H9 (cell line): ENCODE results near the gene TNRC18. TPM values are rescaled to one million over a fixed set of nuclear protein-coding genes. Genes with fewer than 3 reads are reported as not detected.

Experiments used
- DNase-seq: peaks from one replicate; pipeline ENCODE4 v3.0.0-alpha.2; 2017
- H2AFZ ChIP-seq: one replicate; pipeline ENCODE4 v1.6.1; 2013; ENCODE audit warnings: mild to moderate bottlenecking, low read length, control low read depth, moderate library complexity
- H2AK5ac ChIP-seq: 2 replicates; pipeline ENCODE4 v1.6.1; 2013; ENCODE audit warnings: low read length, control low read depth, mixed read lengths; ENCODE audit not compliant: insufficient read length
- H2BK120ac ChIP-seq: one replicate; pipeline ENCODE4 v1.6.1; 2013; ENCODE audit warnings: low read depth, mild to moderate bottlenecking, low read length, control low read depth, inconsistent platforms; ENCODE audit not compliant: poor library complexity, severe bottlenecking
- H2BK12ac ChIP-seq: 2 replicates; pipeline ENCODE4 v1.6.1; 2013; ENCODE audit warnings: low read length, control low read depth, mixed read lengths, low read depth; ENCODE audit not compliant: insufficient read length
- H2BK15ac ChIP-seq: 2 replicates; pipeline ENCODE4 v1.6.1; 2013; ENCODE audit warnings: low read depth, low read length, control low read depth
- H2BK20ac ChIP-seq: one replicate; pipeline ENCODE4 v1.6.1; 2013; ENCODE audit warnings: low read depth, mild to moderate bottlenecking, low read length, control low read depth, inconsistent platforms; ENCODE audit not compliant: poor library complexity, severe bottlenecking
- H2BK5ac ChIP-seq: 2 replicates; pipeline ENCODE4 v1.6.1; 2013; ENCODE audit warnings: low read length, control low read depth, mixed read lengths; ENCODE audit not compliant: insufficient read length
- H3K14ac ChIP-seq: 2 replicates; pipeline ENCODE4 v1.6.1; 2013; ENCODE audit warnings: low read length, control low read depth; ENCODE audit not compliant: insufficient read depth
- H3K18ac ChIP-seq: 2 replicates; pipeline ENCODE4 v1.6.1; 2013; ENCODE audit warnings: low read depth, mild to moderate bottlenecking, mixed read lengths, low read length, control low read depth; ENCODE audit not compliant: insufficient read length
- H3K23ac ChIP-seq: 2 replicates; pipeline ENCODE4 v1.6.1; 2013; ENCODE audit warnings: low read length, control low read depth, mixed read lengths, low read depth; ENCODE audit not compliant: insufficient read length
- H3K23me2 ChIP-seq: 2 replicates; pipeline ENCODE4 v1.6.1; 2013; ENCODE audit warnings: low read depth, mild to moderate bottlenecking, mixed read lengths, low read length, control low read depth; ENCODE audit not compliant: insufficient read length, poor library complexity, severe bottlenecking
- H3K27ac ChIP-seq: 2 replicates; pipeline ENCODE4 v1.5.1; 2013; ENCODE audit warnings: low read length, control low read depth, mixed read lengths, low read depth; ENCODE audit not compliant: insufficient read length
- H3K27me3 ChIP-seq: 2 replicates; pipeline ENCODE4 v1.6.1; 2013; ENCODE audit warnings: low read length, control low read depth, inconsistent platforms; ENCODE audit not compliant: insufficient read depth
- H3K4ac ChIP-seq: 2 replicates; pipeline ENCODE4 v1.6.1; 2013; ENCODE audit warnings: low read depth, mild to moderate bottlenecking, control low read depth, inconsistent platforms, low read length, moderate library complexity
- H3K4me1 ChIP-seq: 2 replicates; pipeline ENCODE4 v1.6.1; 2013; ENCODE audit warnings: low read length, control low read depth, inconsistent platforms; ENCODE audit not compliant: insufficient read depth
- H3K4me2 ChIP-seq: 2 replicates; pipeline ENCODE4 v1.6.1; 2013; ENCODE audit warnings: low read length, control low read depth, mixed read lengths; ENCODE audit not compliant: insufficient read length, insufficient read depth
- H3K56ac ChIP-seq: 2 replicates; pipeline ENCODE4 v1.6.1; 2013; ENCODE audit warnings: low read depth, mild to moderate bottlenecking, mixed read lengths, low read length, control low read depth; ENCODE audit not compliant: insufficient read length
- H3K79me1 ChIP-seq: 2 replicates; pipeline ENCODE4 v1.6.1; 2013; ENCODE audit warnings: low read depth, mild to moderate bottlenecking, moderate library complexity, low read length, control low read depth, inconsistent platforms; ENCODE audit not compliant: insufficient read depth, poor library complexity, severe bottlenecking
- H3K79me2 ChIP-seq: 2 replicates; pipeline ENCODE4 v1.6.1; 2013; ENCODE audit warnings: low read length, control low read depth, inconsistent platforms; ENCODE audit not compliant: insufficient read depth
- H3K9ac ChIP-seq: 2 replicates; pipeline ENCODE4 v1.6.1; 2013; ENCODE audit warnings: low read length, control low read depth, mixed read lengths; ENCODE audit not compliant: insufficient read length; ENCODE audit errors: extremely low read depth
- H3K9me3 ChIP-seq: one replicate; pipeline ENCODE4 v1.6.1; 2013; ENCODE audit warnings: low read depth, low read length, inconsistent platforms; ENCODE audit not compliant: control insufficient read depth
- H3T11ph ChIP-seq: one replicate; pipeline ENCODE4 v1.6.1; 2013; ENCODE audit warnings: mild to moderate bottlenecking, low read length, control low read depth, inconsistent platforms
- H4K20me1 ChIP-seq: one replicate; pipeline ENCODE4 v1.6.1; 2013; ENCODE audit not compliant: control insufficient read depth, insufficient read length, insufficient read depth
- H4K5ac ChIP-seq: 2 replicates; pipeline ENCODE4 v1.6.1; 2013; ENCODE audit warnings: low read depth, mild to moderate bottlenecking, mixed read lengths, low read length, control low read depth; ENCODE audit not compliant: insufficient read length
- H4K8ac ChIP-seq: replicated peaks from 2 replicates; pipeline ENCODE4 v1.6.1; 2013; ENCODE audit warnings: low read length, control low read depth, mixed read lengths, low read depth; ENCODE audit not compliant: insufficient read length
- H4K91ac ChIP-seq: 2 replicates; pipeline ENCODE4 v1.6.1; 2013; ENCODE audit warnings: low read depth, mild to moderate bottlenecking, moderate library complexity, mixed read lengths, low read length, control low read depth; ENCODE audit not compliant: insufficient read length
- H3K27ac Mint-ChIP-seq, 3 experiments: 2 replicates in 2 of 3; 3 replicates in 1 of 3; pipeline ENCODE4 v1.8.0; 2020 to 2021; ENCODE audit warnings: mixed read lengths in 3 of 3, mild to moderate bottlenecking in 1 of 3, moderate library complexity in 1 of 3
- H3K27me3 Mint-ChIP-seq: 2 replicates; pipeline ENCODE4 v1.8.0; 2021; ENCODE audit warnings: low read depth, mild to moderate bottlenecking, moderate library complexity, mixed read lengths
- H3K36me3 Mint-ChIP-seq, 3 experiments: 2 replicates in 2 of 3; 3 replicates in 1 of 3; pipeline ENCODE4 v1.8.0; 2020 to 2021; ENCODE audit warnings: low read depth in 3 of 3, mixed read lengths in 3 of 3; ENCODE audit not compliant: insufficient read depth in 1 of 3
- H3K4me1 Mint-ChIP-seq, 2 experiments: 2 replicates each; pipeline ENCODE4 v1.8.0; 2020; ENCODE audit warnings: mixed read lengths in 2 of 2
- H3K4me3 Mint-ChIP-seq, 2 experiments: 2 replicates in 1 of 2; 3 replicates in 1 of 2; pipeline ENCODE4 v1.8.0; 2020 to 2021; ENCODE audit warnings: mild to moderate bottlenecking in 2 of 2, mixed read lengths in 2 of 2, moderate library complexity in 1 of 2
- H3K9me3 Mint-ChIP-seq, 2 experiments: 2 replicates in 1 of 2; 3 replicates in 1 of 2; pipeline ENCODE4 v1.8.0; 2020; ENCODE audit warnings: mild to moderate bottlenecking in 2 of 2, mixed read lengths in 2 of 2, moderate library complexity in 1 of 2
- CTCF ChIP-seq: fragments of 200-600 bp; sonication (generic); conservative IDR thresholded peaks from 3 replicates; pipeline ENCODE4 v1.8.0; 2021; ENCODE audit warnings: antibody characterized with exemption, mild to moderate bottlenecking
- WGBS: extraction: QIAGEN DNeasy Blood & Tissue Kit; methylation state at CpG from one replicate; pipeline ENCODE4 v1.1.7; 2013; ENCODE audit warnings: missing lambda C conversion rate, low lambda C conversion rate, mixed read lengths; ENCODE audit not compliant: insufficient read length; ENCODE audit errors: extremely low coverage; 5-methylcytosine and 5-hydroxymethylcytosine counted together
- total RNA-seq: library from RNA; stranded (reverse); gene quantifications from 2 replicates; pipeline ENCODE4 v1.2.1, GENCODE V29; 2021

The TNRC18 gene
- total RNA-seq, 1 experiment from 2014 or later, result 21.2 TPM

GRCh38 chr7:5359344-5359743 lies 64.3 kb downstream of the TNRC18 start:
- no peak overlapping the region for H4K5ac ChIP-seq
- no peak overlapping the region for H2BK12ac ChIP-seq
- H3K23ac ChIP-seq, result no peak overlapping the region
- no peak for TF ChIP-seq CTCF
- H3K9me3 ChIP-seq, result no peaks in the 10 kb centered on the region
- Mint-ChIP-seq H3K9me3 (no peaks in the 10 kb centered on the region), H3K36me3 (peaks cover 0 to 14% (median 4%) of the 10 kb centered on the region in 3 experiments; a peak in 2 of 7 replicates), H3K4me3 (no peak overlapping the region), H3K27me3 (no peaks in the 10 kb centered on the region), H3K4me1 (peaks cover 9 to 11% of the 10 kb centered on the region in 2 experiments), H3K27ac (no peak overlapping the region)
- H3K27ac ChIP-seq, result no peak overlapping the region
- H3K4me1 ChIP-seq, result 0 out of 2 replicates have a peak, but pooled peaks cover 2% of the 10 kb centered on the region
- no peak overlapping the region for H2BK5ac ChIP-seq
- H2BK120ac ChIP-seq, result no peak overlapping the region
- no peaks in the 10 kb centered on the region; the same call in 1 of the 2 replicates for H3K27me3 ChIP-seq
- no peak overlapping the region for H3K4ac ChIP-seq
- no peak for DNase-seq
- no peak overlapping the region for H3K56ac ChIP-seq
- H3K79me2 ChIP-seq, result no peaks in the 10 kb centered on the region
- no peak overlapping the region for H3K18ac ChIP-seq
- H3K4me2 ChIP-seq, result no peak overlapping the region
- H3T11ph ChIP-seq, result no peak overlapping the region
- no peaks in the 10 kb centered on the region for H3K23me2 ChIP-seq
- H3K9ac ChIP-seq, result no peak overlapping the region
- H2BK20ac ChIP-seq, result no peak overlapping the region
- no CpG with 5 or more reads among the region's 9 CpGs for WGBS
- H3K14ac ChIP-seq, result no peak overlapping the region
- no peak overlapping the region for H4K8ac ChIP-seq
- H2AFZ ChIP-seq, result no peak overlapping the region
- no peaks in the 10 kb centered on the region for H4K20me1 ChIP-seq
- H2BK15ac ChIP-seq, result no peak overlapping the region
- H3K79me1 ChIP-seq, result no peaks in the 10 kb centered on the region
- no peak overlapping the region for H4K91ac ChIP-seq
- no peak overlapping the region for H2AK5ac ChIP-seq
